Stimulated activated CD4-positive, alpha-beta T cell treated with anti-CD3 and anti-CD28 coated beads, Interleukin-1b, Interleukin-23, amount 100 ng/mL, for 4 hours (primary cell): ENCODE results near the gene OR52I1.

Experiments used
- DNase-seq, 2 donors: peaks; one replicate each; pipeline ENCODE4 v3.0.0-alpha.2; 2020; ENCODE audit warnings: low read depth in 2 of 2

OR52I1 gene

GRCh38 chr11:4593739-4594138, at the start of gene OR52I1:
TSS of gene OR52I1 (plus strand) at chr11:4594039. CDS start at chr11:4594039, 0 bp downstream.
- DNase-seq = no peak

GRCh38 chr11:4544891-4545290, 48.9 kb upstream of the OR52I1 start, which contains the start of gene OR52M1:
TSS of gene OR52M1 (plus strand) at chr11:4545191. CDS start at chr11:4545191, 0 bp downstream.
- no peak for DNase-seq

- no peak for DNase-seq
Observed at GRCh38 chr11:4546878-4547277, 47.0 kb upstream of the OR52I1 start.

GRCh38 chr11:4547416-4547815, 46.4 kb upstream of the OR52I1 start:
- DNase-seq = no peak

- DNase-seq = no peak
Observed at GRCh38 chr11:4551346-4551979, 42.4 kb upstream of the OR52I1 start.

GRCh38 chr11:4559527-4560440, 34.1 kb upstream of the OR52I1 start:
- no peak for DNase-seq

GRCh38 chr11:4560467-4560866, 33.4 kb upstream of the OR52I1 start:
- no peak for DNase-seq

GRCh38 chr11:4565371-4565770, 28.5 kb upstream of the OR52I1 start:
- DNase-seq = no peak

GRCh38 chr11:4569075-4569474, 24.8 kb upstream of the OR52I1 start:
- DNase-seq = no peak

- no peak for DNase-seq
Observed at GRCh38 chr11:4576880-4577279, 17.0 kb upstream of the OR52I1 start.

GRCh38 chr11:4577761-4578160, 16.1 kb upstream of the OR52I1 start:
- DNase-seq = no peak

GRCh38 chr11:4578624-4579023, 15.2 kb upstream of the OR52I1 start:
- DNase-seq = no peak

GRCh38 chr11:4580124-4580523, 13.7 kb upstream of the OR52I1 start:
- DNase-seq = no peak

- no peak for DNase-seq
Observed at GRCh38 chr11:4581443-4581842, 12.4 kb upstream of the OR52I1 start, which contains the start of gene OR52I2. TSS of gene OR52I2 (plus strand) at chr11:4581743.

- DNase-seq = no peak
Observed at GRCh38 chr11:4589017-4589416, 4.8 kb upstream of the OR52I1 start.

GRCh38 chr11:4605057-4605456, 11.2 kb downstream of the OR52I1 start:
- DNase-seq = no peak

GRCh38 chr11:4606231-4607015, 12.6 kb downstream of the OR52I1 start:
- DNase-seq = no peak

- no peak for DNase-seq
Observed at GRCh38 chr11:4607096-4607495, 13.3 kb downstream of the OR52I1 start.

- peak; percentile 88 to 90 for DNase-seq
Observed at GRCh38 chr11:4607781-4608666, 14.2 kb downstream of the OR52I1 start, which contains the start of gene TRIM68. TSS of gene TRIM68 (minus strand) at chr11:4608231. CDS start at chr11:4605504, 2,727 bp downstream.

- no peak for DNase-seq
Observed at GRCh38 chr11:4610258-4610935, 16.6 kb downstream of the OR52I1 start.
